CD4-positive, alpha-beta memory T cell (primary cell): ENCODE data around the gene GIT2. TPM values are rescaled to one million over a fixed set of nuclear protein-coding genes. Genes with fewer than 3 reads are reported as not detected.

Experiments
- CTCF ChIA-PET: fragments of 350-600 bp; sonication (Branson Sonifier 250); formaldehyde crosslinking; loops from one replicate; lab custom pipeline; 2021; ENCODE audit warnings: inconsistent platforms; ENCODE audit not compliant: partially characterized antibody; lab: Charles Lee
- POLR2A ChIA-PET: fragments of 350-600 bp; sonication (Branson Sonifier 250); formaldehyde crosslinking; loops from one replicate; lab custom pipeline; 2021; ENCODE audit not compliant: partially characterized antibody; lab: Charles Lee
- DNase-seq, 5 donors: peaks; one replicate each; pipeline versions ENCODE4 v3.0.0 to v3.0.0-alpha.2; 2020 to 2022; ENCODE audit warnings: mixed read lengths in 1 of 5
- H3K27ac ChIP-seq: one replicate; pipeline ENCODE4 v1.7.0; 2013; ENCODE audit warnings: low read depth, low read length
- H3K27me3 ChIP-seq: 2 replicates; pipeline ENCODE4 v1.7.0; 2013; ENCODE audit warnings: mild to moderate bottlenecking, low read length, moderate library complexity; ENCODE audit not compliant: insufficient read depth
- H3K36me3 ChIP-seq: 2 replicates; pipeline ENCODE4 v1.7.0; 2013; ENCODE audit warnings: mild to moderate bottlenecking, low read length, moderate library complexity; ENCODE audit not compliant: insufficient read depth
- H3K4me1 ChIP-seq: 2 replicates; pipeline ENCODE4 v1.7.0; 2013; ENCODE audit warnings: mild to moderate bottlenecking, low read length, moderate library complexity; ENCODE audit not compliant: insufficient read depth
- H3K4me3 ChIP-seq, 2 donors: one replicate each; pipeline ENCODE4 v1.7.0; 2013; ENCODE audit warnings: low read length in 2 of 2, mild to moderate bottlenecking in 1 of 2
- H3K9me3 ChIP-seq, 2 donors: one replicate each; pipeline ENCODE4 v1.7.0; 2013; ENCODE audit warnings: low read length in 2 of 2, control low read depth in 1 of 2; ENCODE audit not compliant: control insufficient read depth in 1 of 2
- H3K27ac Mint-ChIP-seq, 7 donors: one replicate each; pipeline ENCODE4 v1.8.0; 2020 to 2021; ENCODE audit warnings: mixed read lengths in 7 of 7, mild to moderate bottlenecking in 6 of 7, inconsistent platforms in 3 of 7, moderate library complexity in 3 of 7
- H3K27me3 Mint-ChIP-seq, 2 donors: one replicate each; pipeline ENCODE4 v1.8.0; 2020 to 2021; ENCODE audit warnings: mixed read lengths in 2 of 2
- H3K36me3 Mint-ChIP-seq, 2 donors: one replicate each; pipeline ENCODE4 v1.8.0; 2020 to 2021; ENCODE audit warnings: mixed read lengths in 2 of 2, inconsistent platforms in 1 of 2, mild to moderate bottlenecking in 1 of 2
- H3K4me1 Mint-ChIP-seq, 4 donors: one replicate each; pipeline ENCODE4 v1.8.0; 2020 to 2021; ENCODE audit warnings: mixed read lengths in 4 of 4, mild to moderate bottlenecking in 1 of 4
- H3K4me3 Mint-ChIP-seq, 8 donors: one replicate each; pipeline ENCODE4 v1.8.0; 2020 to 2021; ENCODE audit warnings: mixed read lengths in 8 of 8, mild to moderate bottlenecking in 7 of 8, moderate library complexity in 6 of 8, inconsistent platforms in 3 of 8
- H3K9me3 Mint-ChIP-seq, 8 donors: one replicate each; pipeline ENCODE4 v1.8.0; 2020 to 2021; ENCODE audit warnings: mixed read lengths in 8 of 8, mild to moderate bottlenecking in 5 of 8, inconsistent platforms in 3 of 8, moderate library complexity in 1 of 8
- intact Hi-C: fragments of 100-400 bp; cut with micrococcal nuclease; formaldehyde crosslinking; loops from one replicate; pipeline ENCODE4 v1.15.1; 2023
- polyA plus RNA-seq, 2 donors: library from polyadenylated mRNA; unstranded; fragments of 300-500 nt; fragmentation: Illumina TruSeq; gene quantifications; one replicate each; pipeline ENCODE4 v1.2.3, GENCODE V29; 2021
- total RNA-seq, 2 experiments: library from RNA; stranded (reverse); gene quantifications; one replicate each; pipeline ENCODE4 v1.2.3, GENCODE V29; 2021

GIT2 gene
- 100 to 1,000 TPM; 133 to 149 TPM for total RNA-seq
- 100 to 1,000 TPM in 1 of 2 donors, 10 to 100 TPM in 1; 83.1 to 104 TPM for polyA plus RNA-seq

GRCh38 chr12:109995686-109996482 lies at the start of gene GIT2:
Gene GIT2 (minus strand): TSS chr12:109996368. CDS start chr12:109996224, 144 bp downstream.
- peak within 1 kb of the TSS; percentile 62 to 87 for H3K4me3 ChIP-seq
- peak within 1 kb of the TSS; percentile 93 for H3K27ac ChIP-seq
- peaks cover 5 to 30% of the 10 kb centered on the region in 2 donors for H3K36me3 Mint-ChIP-seq
- peaks cover 36 to 82% (median 57%) of the 10 kb centered on the region in 4 donors for H3K4me1 Mint-ChIP-seq
- no peaks in the 10 kb centered on the region for H3K27me3 ChIP-seq
- CTCF ChIA-PET, result interaction anchor here (1.0 to 1.3 kb wide), 3 partner anchors 18 to 20 kb away, joined by 3 to 5 read pairs (median 3); no protein-coding TSS in a partner anchor
- peaks cover 10% of the 10 kb centered on the region for H3K36me3 ChIP-seq
- peak; percentile 93 to 95 (median 95) for DNase-seq
- POLR2A ChIA-PET, result interaction anchor here (0.7 to 4.0 kb wide), 12 partner anchors 8 to 285 kb away, joined by 3 to 23 read pairs (median 6); partner anchors contain the start of gene ATP2A2
- no peaks in the 10 kb centered on the region for H3K27me3 Mint-ChIP-seq
- H3K4me3 Mint-ChIP-seq, result peak within 1 kb of the TSS; percentile 87 to 98 (median 94)
- no peaks in the 10 kb centered on the region for H3K9me3 ChIP-seq
- H3K9me3 Mint-ChIP-seq, result no peaks in the 10 kb centered on the region
- intact Hi-C loops, result loop anchor here (1.0 to 5.0 kb wide), 5 partner anchors 15 to 891 kb away; partner anchors contain the start of genes GLTP and TCHP
- H3K4me1 ChIP-seq, result peaks cover 57% of the 10 kb centered on the region
- peak within 1 kb of the TSS; percentile 92 to 98 (median 96) for H3K27ac Mint-ChIP-seq

GRCh38 chr12:110042264-110042663 lies 46.1 kb upstream of the GIT2 start:
- Mint-ChIP-seq H3K27ac (peak overlapping the region in 6 of 7 donors; percentile 41 to 90 (median 78)), H3K36me3 (peaks cover 28 to 46% of the 10 kb centered on the region in 2 donors), H3K9me3 (no peaks in the 10 kb centered on the region), H3K4me1 (peaks cover 32 to 66% (median 48%) of the 10 kb centered on the region in 4 donors), H3K4me3 (peak overlapping the region in 2 of 8 donors; percentile 43 to 67), H3K27me3 (no peaks in the 10 kb centered on the region)
- ChIA-PET POLR2A (interaction anchor here (1.1 to 1.4 kb wide), 2 partner anchors 38 to 43 kb away, joined by 4 to 5 read pairs; partner anchors contain the start of gene ANKRD13A), CTCF (interaction anchor here (0.6 to 0.8 kb wide), 2 partner anchors 32 to 565 kb away, joined by 3 to 4 read pairs; partner anchors contain the start of genes KCTD10 and UBE3B)
- no peak overlapping the region for H3K27ac ChIP-seq
- H3K4me1 ChIP-seq, result peaks cover 45% of the 10 kb centered on the region
- H3K27me3 ChIP-seq, result no peaks in the 10 kb centered on the region
- DNase-seq, result no peak
- no peak overlapping the region for H3K4me3 ChIP-seq
- no peaks in the 10 kb centered on the region for H3K9me3 ChIP-seq
- H3K36me3 ChIP-seq, result peaks cover 13% of the 10 kb centered on the region
- intact Hi-C loops, result loop anchor here (10.0 kb wide), 1 partner anchor 467 kb away; the partner anchor contains the start of genes MMAB and MVK

GRCh38 chr12:110039085-110039807 lies 43.1 kb upstream of the GIT2 start:
- Histone ChIP-seq H3K27ac (peak overlapping the region; percentile 53), H3K4me1 (peaks cover 34% of the 10 kb centered on the region), H3K36me3 (peaks cover 32% of the 10 kb centered on the region), H3K9me3 (no peaks in the 10 kb centered on the region), H3K4me3 (no peak overlapping the region), H3K27me3 (no peaks in the 10 kb centered on the region)
- H3K4me3 Mint-ChIP-seq, result peak overlapping the region in 6 of 8 donors; percentile 43 to 72 (median 60)
- peaks cover 48 to 70% of the 10 kb centered on the region in 2 donors for H3K36me3 Mint-ChIP-seq
- peak overlapping the region; percentile 82 to 96 (median 92) for H3K27ac Mint-ChIP-seq
- DNase-seq, result peak; percentile 41 to 69 (median 49)
- POLR2A ChIA-PET, result interaction anchor here (0.5 to 1.5 kb wide), 2 partner anchors 13 to 40 kb away, joined by 3 to 5 read pairs; no protein-coding TSS in a partner anchor
- CTCF ChIA-PET, result interaction anchor here (0.6 kb wide), 1 partner anchor 394 kb away, joined by 3 read pairs; no protein-coding TSS in a partner anchor
- peaks cover 25 to 53% (median 38%) of the 10 kb centered on the region in 4 donors for H3K4me1 Mint-ChIP-seq
- no peaks in the 10 kb centered on the region for H3K9me3 Mint-ChIP-seq
- H3K27me3 Mint-ChIP-seq, result no peaks in the 10 kb centered on the region
- intact Hi-C loops, result loop anchor here (1.0 kb wide), 1 partner anchor 9 kb away; the partner anchor contains the start of gene C12orf76

- Histone ChIP-seq H3K4me3 (no peak overlapping the region), H3K9me3 (no peaks in the 10 kb centered on the region), H3K4me1 (peaks cover 34% of the 10 kb centered on the region), H3K27me3 (no peaks in the 10 kb centered on the region), H3K36me3 (peaks cover 37% of the 10 kb centered on the region), H3K27ac (peak overlapping the region; percentile 53)
- peaks cover 24 to 53% (median 38%) of the 10 kb centered on the region in 4 donors for H3K4me1 Mint-ChIP-seq
- no peaks in the 10 kb centered on the region for H3K27me3 Mint-ChIP-seq
- intact Hi-C loops, result loop anchor here (1.0 kb wide), 1 partner anchor 10 kb away; the partner anchor contains the start of gene C12orf76
- H3K36me3 Mint-ChIP-seq, result peaks cover 50 to 74% of the 10 kb centered on the region in 2 donors
- H3K4me3 Mint-ChIP-seq, result no peak overlapping the region
- ChIA-PET POLR2A (interaction anchor here (0.6 to 1.3 kb wide), 2 partner anchors 9 to 44 kb away, joined by 3 to 4 read pairs; no protein-coding TSS in a partner anchor), CTCF (no interaction called here)
- H3K27ac Mint-ChIP-seq, result peak overlapping the region; percentile 81 to 96 (median 90)
- DNase-seq, result no peak
- no peaks in the 10 kb centered on the region for H3K9me3 Mint-ChIP-seq
Measured at GRCh38 chr12:110038741-110039084, 42.5 kb upstream of the GIT2 start.

- Histone ChIP-seq H3K9me3 (no peaks in the 10 kb centered on the region), H3K27me3 (no peaks in the 10 kb centered on the region), H3K4me1 (peaks cover 26% of the 10 kb centered on the region), H3K36me3 (peaks cover 40% of the 10 kb centered on the region), H3K4me3 (no peak overlapping the region), H3K27ac (no peak overlapping the region)
- peaks cover 17 to 42% (median 28%) of the 10 kb centered on the region in 4 donors for H3K4me1 Mint-ChIP-seq
- H3K4me3 Mint-ChIP-seq, result no peak overlapping the region
- no peaks in the 10 kb centered on the region for H3K9me3 Mint-ChIP-seq
- ChIA-PET CTCF (interaction anchor here (0.6 to 1.1 kb wide), 2 partner anchors 9 to 23 kb away, joined by 3 read pairs; no protein-coding TSS in a partner anchor), POLR2A (interaction anchor here (0.7 kb wide), 1 partner anchor 73 kb away, joined by 3 read pairs; no protein-coding TSS in a partner anchor)
- no peak for DNase-seq
- no peaks in the 10 kb centered on the region for H3K27me3 Mint-ChIP-seq
- intact Hi-C loops, result no loop called here
- peak overlapping the region in 2 of 7 donors; percentile 81 to 90 for H3K27ac Mint-ChIP-seq
- peaks cover 52 to 75% of the 10 kb centered on the region in 2 donors for H3K36me3 Mint-ChIP-seq
Measured at GRCh38 chr12:110037315-110037714, 41.1 kb upstream of the GIT2 start.

- H3K9me3 ChIP-seq, result no peaks in the 10 kb centered on the region
- Mint-ChIP-seq H3K36me3 (peaks cover 46 to 80% of the 10 kb centered on the region in 2 donors), H3K4me1 (peaks cover 17 to 26% (median 22%) of the 10 kb centered on the region in 4 donors), H3K27ac (peak overlapping the region in 3 of 7 donors; percentile 9 to 42 (median 25)), H3K4me3 (no peak overlapping the region), H3K27me3 (no peaks in the 10 kb centered on the region), H3K9me3 (no peaks in the 10 kb centered on the region)
- ChIA-PET CTCF (no interaction called here), POLR2A (interaction anchor here (0.9 kb wide), 1 partner anchor 12 kb away, joined by 3 read pairs; no protein-coding TSS in a partner anchor)
- intact Hi-C loops, result no loop called here
- H3K4me1 ChIP-seq, result peaks cover 21% of the 10 kb centered on the region
- H3K36me3 ChIP-seq, result peaks cover 31% of the 10 kb centered on the region
- DNase-seq, result no peak
- no peaks in the 10 kb centered on the region for H3K27me3 ChIP-seq
- no peak overlapping the region for H3K27ac ChIP-seq
- no peak overlapping the region for H3K4me3 ChIP-seq
Measured at GRCh38 chr12:110035534-110036104, 39.5 kb upstream of the GIT2 start.
